Small intestine (tissue), 7 donors: ENCODE data around the gene ABCF2. TPM values are rescaled to one million over a fixed set of nuclear protein-coding genes. Genes with fewer than 3 reads are reported as not detected.

Experiments
- DNase-seq, 2 donors: peaks; one replicate each; pipeline versions ENCODE4 v3.0.0 to v3.0.0-alpha.2; 2013
- FAIRE-seq: peaks from 2 replicates; lab custom pipeline; 2012; peaks lifted over from hg19 to GRCh38; lab: Jason Lieb, UNC
- H3K27ac ChIP-seq, 3 donors: one replicate each; pipeline ENCODE4 v1.5.1; 2013; ENCODE audit warnings: low read length in 2 of 3, mild to moderate bottlenecking in 2 of 3, control low read depth in 1 of 3, inconsistent platforms in 1 of 3, low read depth in 1 of 3, moderate library complexity in 1 of 3
- H3K27me3 ChIP-seq, 3 donors: one replicate each; pipeline ENCODE4 v1.6.1; 2013; ENCODE audit warnings: low read length in 3 of 3, inconsistent platforms in 1 of 3; ENCODE audit not compliant: control insufficient read depth in 3 of 3, insufficient read depth in 3 of 3
- H3K36me3 ChIP-seq, 3 donors: one replicate each; pipeline ENCODE4 v1.6.1; 2013; ENCODE audit warnings: low read length in 3 of 3, inconsistent platforms in 1 of 3, low read depth in 1 of 3, mild to moderate bottlenecking in 1 of 3, moderate library complexity in 1 of 3; ENCODE audit not compliant: control insufficient read depth in 3 of 3, insufficient read depth in 2 of 3
- H3K4me1 ChIP-seq, 3 donors: one replicate each; pipeline ENCODE4 v1.6.1; 2013; ENCODE audit warnings: low read length in 2 of 3, inconsistent platforms in 1 of 3, low read depth in 1 of 3, mild to moderate bottlenecking in 1 of 3, moderate library complexity in 1 of 3; ENCODE audit not compliant: control insufficient read depth in 3 of 3, insufficient read depth in 2 of 3
- H3K4me3 ChIP-seq, 3 donors: one replicate each; pipeline ENCODE4 v1.5.1; 2013; ENCODE audit warnings: low read length in 3 of 3, control low read depth in 1 of 3, inconsistent platforms in 1 of 3, low read depth in 1 of 3, mild to moderate bottlenecking in 1 of 3, moderate library complexity in 1 of 3
- H3K9me3 ChIP-seq, 2 donors: one replicate each; pipeline ENCODE4 v1.6.1; 2013; ENCODE audit warnings: low read depth in 1 of 2, low read length in 1 of 2; ENCODE audit not compliant: control insufficient read depth in 2 of 2, insufficient read depth in 1 of 2
- WGBS, 3 donors: extraction: QIAGEN DNeasy Blood & Tissue Kit; methylation state at CpG; one replicate each; pipeline ENCODE4 v1.1.7; 2013; 5-methylcytosine and 5-hydroxymethylcytosine counted together
- polyA plus RNA-seq, 4 donors: library from polyadenylated mRNA; stranded (reverse) in 3 of 4; unstranded in 1 of 4; fragments of 200-250 nt in 3 of 4; fragments of 120-200 nt in 1 of 4; gene quantifications; one replicate each; pipeline versions ENCODE4 v1.2.1 to v1.2.3, GENCODE V29; 2013
- donor health status: healthy with polysubstance abuse.
- donor health status: control.
- donor health status: control.
- donor health status: Bipolar disorder and iron deficiency.
- donor health status: healthy.

Gene ABCF2
- polyA plus RNA-seq, 4 donors = 11.0 to 23.7 (median 13.5) TPM

DNA sequence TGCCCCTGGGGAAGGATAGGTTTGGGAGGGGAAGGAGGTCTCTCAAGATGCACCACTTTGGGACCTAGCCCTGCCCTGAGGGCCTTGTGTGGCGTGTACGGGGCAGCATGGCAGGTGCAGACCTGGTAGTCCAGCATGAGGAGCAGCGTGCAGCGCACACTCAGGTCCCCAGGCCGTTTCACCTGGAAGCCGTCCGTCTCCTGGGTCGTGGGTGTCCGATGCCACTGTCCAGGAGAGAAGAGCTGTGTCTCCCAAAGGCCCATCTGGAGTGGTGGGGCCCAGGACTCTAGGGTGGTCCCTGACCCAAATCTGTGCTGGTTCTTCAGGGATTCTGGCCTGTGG lies 14.7 kb upstream of the ABCF2 start:
- no peak for FAIRE-seq
- Histone ChIP-seq H3K27me3 (peaks cover 0 to 30% (median 4%) of the 10 kb centered on the region in 3 donors), H3K4me3 (no peak overlapping the region), H3K4me1 (peaks cover 0 to 12% (median 5%) of the 10 kb centered on the region in 3 donors), H3K9me3 (no peaks in the 10 kb centered on the region), H3K36me3 (peaks cover 8 to 54% (median 10%) of the 10 kb centered on the region in 3 donors), H3K27ac (no peak overlapping the region)
- 87 to 89% (median 88%) methylated on average over 9 of the region's 9 CpGs for WGBS, 3 donors
- no peak for DNase-seq

DNA sequence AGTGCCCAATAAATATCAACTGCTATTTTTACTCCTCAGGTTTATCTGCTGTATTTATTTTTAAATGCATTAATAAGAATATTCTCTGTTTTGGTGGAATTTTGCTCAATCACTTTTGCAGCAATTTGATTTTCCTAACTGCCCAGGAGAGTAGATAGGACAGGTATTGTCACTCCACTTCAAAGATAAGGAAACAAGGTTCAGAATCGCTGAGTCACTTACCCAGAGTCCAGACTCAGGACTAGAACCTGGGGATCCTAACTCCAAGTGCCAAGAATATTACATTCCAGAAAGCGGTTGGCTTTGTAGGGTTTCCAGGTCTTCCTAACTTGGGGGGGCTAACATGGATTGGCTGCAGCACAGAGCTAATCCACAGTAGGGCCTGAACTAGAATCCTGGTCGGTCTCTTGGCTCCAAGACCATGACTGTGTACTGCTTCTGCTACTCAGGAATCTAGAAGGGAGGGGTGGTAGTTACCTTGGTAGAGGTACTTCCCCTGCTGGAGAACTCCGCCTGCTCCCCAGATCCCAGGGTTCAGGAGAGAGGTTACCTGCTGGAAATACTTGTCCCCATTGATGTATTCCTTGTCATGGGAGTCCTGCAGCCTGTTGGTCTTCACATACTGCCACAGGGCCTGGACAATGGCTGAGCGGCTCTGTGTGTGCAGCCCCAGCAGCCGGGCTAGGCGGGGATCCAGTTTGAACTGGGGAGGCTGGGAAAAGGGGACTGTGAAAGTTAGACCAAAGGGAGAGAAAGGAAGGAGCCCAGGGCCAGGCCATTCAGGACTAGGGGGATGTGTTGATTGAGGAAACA lies 14.1 kb upstream of the ABCF2 start:
- Histone ChIP-seq H3K4me3 (no peak overlapping the region), H3K27ac (no peak overlapping the region), H3K9me3 (no peaks in the 10 kb centered on the region), H3K36me3 (peaks cover 10 to 58% (median 11%) of the 10 kb centered on the region in 3 donors), H3K4me1 (peaks cover 0 to 12% (median 5%) of the 10 kb centered on the region in 3 donors), H3K27me3 (peaks cover 0 to 24% (median 4%) of the 10 kb centered on the region in 3 donors)
- 80 to 87% (median 84%) methylated on average over 7 of the region's 7 CpGs for WGBS, 3 donors
- DNase-seq (peak in 1 of 2 donors; percentile 42), FAIRE-seq (no peak)

DNA sequence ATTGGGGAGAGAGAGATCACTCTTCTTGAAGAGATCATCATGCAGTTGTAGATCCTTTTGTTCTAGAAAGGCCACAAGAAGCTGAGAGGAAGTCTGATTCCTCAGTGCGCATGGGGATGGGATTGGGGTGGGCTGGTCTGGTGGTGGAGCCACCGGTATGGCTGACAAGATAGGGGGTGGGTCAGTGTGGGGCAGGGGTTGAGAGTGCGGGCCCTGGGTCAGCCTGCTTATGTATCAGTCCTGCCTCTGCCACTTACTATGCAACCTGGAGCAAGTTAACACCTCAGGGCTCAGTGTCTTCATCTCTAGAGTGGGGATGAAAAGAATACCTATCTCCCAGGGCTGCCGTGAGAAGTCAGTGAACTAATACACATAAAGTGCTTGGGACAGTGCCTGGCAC lies 13.5 kb upstream of the ABCF2 start:
- 81 to 89% (median 82%) methylated on average over 4 of the region's 4 CpGs for WGBS, 3 donors
- peaks cover 0 to 12% (median 1%) of the 10 kb centered on the region in 3 donors for H3K4me1 ChIP-seq
- peaks cover 10 to 64% (median 12%) of the 10 kb centered on the region in 3 donors for H3K36me3 ChIP-seq

DNA sequence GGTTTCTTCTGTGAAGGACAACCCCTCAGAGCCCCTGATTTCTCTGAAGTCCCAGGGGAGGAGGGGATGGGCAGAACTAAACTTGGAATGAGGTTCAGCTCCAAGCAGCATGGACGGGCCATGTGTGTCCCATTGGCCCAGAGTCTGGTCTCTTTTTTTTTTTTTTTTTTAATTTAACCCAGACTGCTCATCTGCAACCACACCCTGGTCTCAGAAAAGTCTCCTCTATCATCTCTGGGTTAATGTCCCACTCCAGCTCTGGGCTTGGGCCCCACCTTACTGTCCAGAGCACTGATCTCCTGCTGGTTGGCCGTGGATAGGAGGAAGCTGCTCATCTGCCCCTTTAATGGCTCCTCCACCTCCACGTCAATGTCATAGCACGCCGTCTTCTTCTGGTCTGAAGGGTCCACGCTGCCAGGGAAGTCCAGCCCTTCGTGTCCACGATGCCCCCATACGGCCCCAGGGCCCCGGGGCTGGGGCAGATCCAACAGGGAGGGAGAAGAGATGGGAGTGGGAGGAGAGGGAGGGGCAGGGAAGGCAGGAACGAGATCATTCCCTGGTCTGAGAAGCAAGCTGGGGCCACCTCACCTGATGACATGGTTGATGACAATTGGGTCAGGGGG lies 12.9 kb upstream of the ABCF2 start:
- 66 to 71% (median 71%) methylated on average over 10 to 11 of the region's 11 CpGs for WGBS, 3 donors
- Histone ChIP-seq H3K27me3 (peaks cover 0 to 15% (median 2%) of the 10 kb centered on the region in 3 donors), H3K4me3 (no peak overlapping the region), H3K9me3 (no peaks in the 10 kb centered on the region), H3K4me1 (peaks cover 0 to 9% (median 0%) of the 10 kb centered on the region in 3 donors), H3K27ac (no peak overlapping the region), H3K36me3 (peaks cover 10 to 70% (median 16%) of the 10 kb centered on the region in 3 donors)
- FAIRE-seq (no peak), DNase-seq (no peak)

More for the DNA sequence above, 13.5 kb upstream of the ABCF2 start:
- no peaks in the 10 kb centered on the region for H3K9me3 ChIP-seq
- no peak for DNase-seq
- no peak for FAIRE-seq
- no peak overlapping the region for H3K27ac ChIP-seq
- no peak overlapping the region for H3K4me3 ChIP-seq
- peaks cover 0 to 18% (median 4%) of the 10 kb centered on the region in 3 donors for H3K27me3 ChIP-seq

DNA sequence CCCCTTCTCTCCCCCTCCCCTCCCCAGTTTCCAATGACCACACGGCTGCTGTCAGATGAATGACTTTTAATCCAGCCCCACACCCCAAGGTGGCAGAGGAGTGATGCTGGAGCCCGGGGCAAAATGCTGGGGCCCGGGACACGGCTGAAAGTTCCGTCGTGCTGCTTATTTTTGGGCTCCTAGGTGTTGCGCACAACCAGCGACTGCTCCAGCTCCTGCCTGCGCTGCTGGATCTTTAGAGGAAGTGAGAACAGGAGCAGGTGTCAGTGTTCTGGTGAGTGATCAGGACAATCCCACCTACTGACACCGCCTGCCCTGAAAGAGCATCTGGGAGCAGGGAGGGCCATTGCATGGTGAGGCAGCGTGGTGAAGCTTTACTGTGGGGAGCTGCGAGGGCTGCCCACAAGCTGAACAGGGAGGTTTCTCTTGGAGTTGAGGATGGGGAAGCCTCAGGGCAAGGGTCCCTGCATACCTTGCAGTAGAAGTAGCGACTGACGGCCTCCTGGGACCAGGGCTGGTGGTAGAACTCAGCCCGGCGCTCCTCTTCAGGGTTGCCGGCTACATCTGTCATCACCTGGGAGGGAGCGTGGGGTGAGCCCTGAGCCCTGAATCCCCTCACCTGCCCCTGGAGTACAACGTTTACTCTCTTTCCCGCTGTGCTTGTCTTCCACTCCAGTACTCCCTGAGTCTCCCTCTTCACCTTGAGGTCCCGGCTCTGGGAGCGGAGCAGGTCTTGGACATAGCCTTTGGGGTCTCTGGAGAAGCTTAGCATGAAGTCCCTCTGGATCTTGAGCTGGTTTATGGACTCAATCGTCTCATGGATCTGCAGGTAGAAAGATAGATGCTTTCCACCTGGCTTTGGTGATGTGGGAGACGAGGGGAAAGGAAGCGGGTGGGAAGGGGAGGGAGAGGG lies 12.2 kb upstream of the ABCF2 start:
- WGBS, 3 donors = 90 to 93% (median 90%) methylated on average over 25 of the region's 25 CpGs
- H3K9me3 ChIP-seq = no peaks in the 10 kb centered on the region
- peaks cover 0 to 5% (median 0%) of the 10 kb centered on the region in 3 donors for H3K4me1 ChIP-seq
- H3K27me3 ChIP-seq = peaks cover 0 to 7% (median 0%) of the 10 kb centered on the region in 3 donors
- H3K27ac ChIP-seq = no peak overlapping the region
- DNase-seq (no peak), FAIRE-seq (no peak)
- H3K4me3 ChIP-seq = no peak overlapping the region
- peaks cover 10 to 75% (median 16%) of the 10 kb centered on the region in 3 donors for H3K36me3 ChIP-seq

DNA sequence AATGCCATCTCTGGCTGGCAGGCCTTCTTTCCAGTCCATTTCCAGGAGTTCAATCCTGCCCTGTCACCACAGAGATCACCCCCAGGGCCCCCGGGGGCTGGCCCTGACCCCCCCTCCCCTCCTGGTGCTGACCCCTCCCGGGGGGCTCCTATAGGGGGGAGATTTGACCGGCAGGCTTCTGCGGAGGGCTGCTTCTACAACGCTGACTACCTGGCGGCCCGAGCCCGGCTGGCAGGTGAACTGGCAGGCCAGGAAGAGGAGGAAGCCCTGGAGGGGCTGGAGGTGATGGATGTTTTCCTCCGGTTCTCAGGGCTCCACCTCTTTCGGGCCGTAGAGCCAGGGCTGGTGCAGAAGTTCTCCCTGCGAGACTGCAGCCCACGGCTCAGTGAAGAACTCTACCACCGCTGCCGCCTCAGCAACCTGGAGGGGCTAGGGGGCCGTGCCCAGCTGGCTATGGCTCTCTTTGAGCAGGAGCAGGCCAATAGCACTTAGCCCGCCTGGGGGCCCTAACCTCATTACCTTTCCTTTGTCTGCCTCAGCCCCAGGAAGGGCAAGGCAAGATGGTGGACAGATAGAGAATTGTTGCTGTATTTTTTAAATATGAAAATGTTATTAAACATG lies 11.3 kb upstream of the ABCF2 start:
- FAIRE-seq = no peak
- H3K36me3 ChIP-seq = peaks cover 10 to 80% (median 16%) of the 10 kb centered on the region in 3 donors
- peaks cover 0 to 10% (median 3%) of the 10 kb centered on the region in 3 donors for H3K4me1 ChIP-seq
- WGBS, 3 donors = 79 to 90% (median 85%) methylated on average over 16 to 17 of the region's 17 CpGs
- no peaks in the 10 kb centered on the region for H3K9me3 ChIP-seq
- no peak overlapping the region for H3K27ac ChIP-seq
- H3K4me3 ChIP-seq = no peak overlapping the region
- DNase-seq = no peak
- H3K27me3 ChIP-seq = no peaks in the 10 kb centered on the region

DNA sequence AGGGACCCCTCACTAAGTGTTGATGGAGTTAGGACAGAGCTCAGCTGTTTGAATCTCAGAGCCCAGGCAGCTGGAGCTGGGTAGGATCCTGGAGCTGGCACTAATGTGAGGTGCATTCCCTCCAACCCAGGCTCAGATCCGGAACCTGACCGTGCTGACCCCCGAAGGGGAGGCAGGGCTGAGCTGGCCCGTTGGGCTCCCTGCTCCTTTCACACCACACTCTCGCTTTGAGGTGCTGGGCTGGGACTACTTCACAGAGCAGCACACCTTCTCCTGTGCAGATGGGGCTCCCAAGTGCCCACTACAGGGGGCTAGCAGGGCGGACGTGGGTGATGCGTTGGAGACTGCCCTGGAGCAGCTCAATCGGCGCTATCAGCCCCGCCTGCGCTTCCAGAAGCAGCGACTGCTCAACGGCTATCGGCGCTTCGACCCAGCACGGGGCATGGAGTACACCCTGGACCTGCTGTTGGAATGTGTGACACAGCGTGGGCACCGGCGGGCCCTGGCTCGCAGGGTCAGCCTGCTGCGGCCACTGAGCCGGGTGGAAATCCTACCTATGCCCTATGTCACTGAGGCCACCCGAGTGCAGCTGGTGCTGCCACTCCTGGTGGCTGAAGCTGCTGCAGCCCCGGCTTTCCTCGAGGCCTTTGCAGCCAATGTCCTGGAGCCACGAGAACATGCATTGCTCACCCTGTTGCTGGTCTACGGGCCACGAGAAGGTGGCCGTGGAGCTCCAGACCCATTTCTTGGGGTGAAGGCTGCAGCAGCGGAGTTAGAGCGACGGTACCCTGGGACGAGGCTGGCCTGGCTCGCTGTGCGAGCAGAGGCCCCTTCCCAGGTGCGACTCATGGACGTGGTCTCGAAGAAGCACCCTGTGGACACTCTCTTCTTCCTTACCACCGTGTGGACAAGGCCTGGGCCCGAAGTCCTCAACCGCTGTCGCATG lies 10.5 kb upstream of the ABCF2 start:
- Histone ChIP-seq H3K9me3 (no peaks in the 10 kb centered on the region), H3K4me3 (no peak overlapping the region), H3K27me3 (no peaks in the 10 kb centered on the region), H3K4me1 (peaks cover 0 to 9% (median 3%) of the 10 kb centered on the region in 3 donors), H3K27ac (no peak overlapping the region), H3K36me3 (peaks cover 10 to 77% (median 16%) of the 10 kb centered on the region in 3 donors)
- DNase-seq (no peak), FAIRE-seq (no peak)
- WGBS, 3 donors = 89 to 95% (median 91%) methylated on average over 37 to 44 of the region's 44 CpGs
